LNCAP (cell line): Measurements from ENCODE around the gene CEP89.

Experiments
- TF ChIP-seq, protein P1 (sequence below): fragments of 450-650 bp; IDR thresholded peaks from 2 replicates; pipeline ENCODE4 v1.5.1; 2017; ENCODE audit warnings: mild to moderate bottlenecking

Gene CEP89

DNA sequence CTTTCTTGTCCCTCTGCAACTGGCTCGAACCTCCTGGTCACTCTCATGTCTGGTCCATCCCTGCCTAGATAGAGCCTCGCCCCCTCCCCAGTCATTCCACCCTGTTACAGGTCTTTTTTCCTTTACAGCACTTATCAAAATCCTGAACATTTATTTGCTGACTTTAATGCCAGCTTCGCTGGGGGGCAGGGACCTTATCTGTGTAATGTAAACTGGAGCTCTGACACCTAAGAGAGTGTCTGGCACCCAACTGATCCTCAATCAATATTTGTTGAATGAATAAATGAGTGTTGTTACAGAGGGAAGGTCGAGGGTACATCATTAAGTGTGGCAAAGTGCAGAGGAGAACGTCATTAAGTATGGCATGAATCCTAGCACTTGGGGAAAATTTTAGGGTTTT, 17.0 kb upstream of the CEP89 start:
- TF ChIP-seq, protein P1, sequence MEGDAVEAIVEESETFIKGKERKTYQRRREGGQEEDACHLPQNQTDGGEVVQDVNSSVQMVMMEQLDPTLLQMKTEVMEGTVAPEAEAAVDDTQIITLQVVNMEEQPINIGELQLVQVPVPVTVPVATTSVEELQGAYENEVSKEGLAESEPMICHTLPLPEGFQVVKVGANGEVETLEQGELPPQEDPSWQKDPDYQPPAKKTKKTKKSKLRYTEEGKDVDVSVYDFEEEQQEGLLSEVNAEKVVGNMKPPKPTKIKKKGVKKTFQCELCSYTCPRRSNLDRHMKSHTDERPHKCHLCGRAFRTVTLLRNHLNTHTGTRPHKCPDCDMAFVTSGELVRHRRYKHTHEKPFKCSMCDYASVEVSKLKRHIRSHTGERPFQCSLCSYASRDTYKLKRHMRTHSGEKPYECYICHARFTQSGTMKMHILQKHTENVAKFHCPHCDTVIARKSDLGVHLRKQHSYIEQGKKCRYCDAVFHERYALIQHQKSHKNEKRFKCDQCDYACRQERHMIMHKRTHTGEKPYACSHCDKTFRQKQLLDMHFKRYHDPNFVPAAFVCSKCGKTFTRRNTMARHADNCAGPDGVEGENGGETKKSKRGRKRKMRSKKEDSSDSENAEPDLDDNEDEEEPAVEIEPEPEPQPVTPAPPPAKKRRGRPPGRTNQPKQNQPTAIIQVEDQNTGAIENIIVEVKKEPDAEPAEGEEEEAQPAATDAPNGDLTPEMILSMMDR: no peak

DNA sequence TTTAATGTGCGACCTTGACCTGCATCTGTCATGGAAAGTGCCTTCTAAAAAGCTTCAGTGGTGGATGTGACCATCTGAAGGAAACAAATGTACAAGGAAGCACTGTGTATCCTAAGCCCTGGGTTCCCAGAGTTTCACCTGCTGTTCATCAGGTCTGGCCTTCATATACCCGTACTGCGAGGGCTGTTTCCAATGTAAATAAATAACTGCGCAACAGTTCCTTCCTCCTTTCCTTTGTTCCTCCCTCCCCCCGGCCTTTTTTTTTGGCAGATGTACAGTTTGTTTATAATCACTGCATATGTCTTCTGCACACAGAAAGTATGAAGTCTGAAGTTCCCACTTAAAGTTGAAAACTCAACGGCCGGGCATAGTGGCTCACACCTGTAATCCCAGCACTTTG, 5.5 kb upstream of the CEP89 start:
- TF ChIP-seq, protein P1: no peak

DNA sequence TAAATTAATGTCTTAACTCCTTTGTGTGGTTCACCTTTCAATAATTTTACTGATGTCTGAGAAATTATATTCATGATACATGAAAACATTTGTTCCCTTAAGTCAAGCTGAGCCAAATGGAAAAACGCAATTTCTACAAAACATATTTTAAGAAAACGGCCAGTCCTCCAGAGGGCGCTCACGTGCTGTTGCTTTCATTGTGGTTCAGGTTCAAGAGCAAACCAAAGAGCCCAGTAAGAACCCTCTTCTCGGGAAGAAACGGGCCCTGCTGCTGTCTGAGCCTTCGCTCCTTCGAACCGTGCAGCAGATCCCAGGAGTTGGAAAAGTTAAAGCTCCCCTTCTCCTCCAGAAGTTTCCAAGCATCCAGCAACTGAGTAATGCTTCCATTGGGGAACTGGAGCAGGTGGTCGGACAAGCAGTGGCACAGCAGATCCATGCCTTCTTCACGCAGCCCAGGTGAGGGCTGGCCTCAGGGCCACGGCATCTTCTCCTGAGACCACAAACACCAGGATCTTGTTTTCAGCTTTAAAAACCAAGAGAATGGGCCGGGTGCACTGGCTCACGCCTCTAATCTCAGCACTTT, 4.6 kb upstream of the CEP89 start:
- TF ChIP-seq, protein P1: peak; percentile 85

DNA sequence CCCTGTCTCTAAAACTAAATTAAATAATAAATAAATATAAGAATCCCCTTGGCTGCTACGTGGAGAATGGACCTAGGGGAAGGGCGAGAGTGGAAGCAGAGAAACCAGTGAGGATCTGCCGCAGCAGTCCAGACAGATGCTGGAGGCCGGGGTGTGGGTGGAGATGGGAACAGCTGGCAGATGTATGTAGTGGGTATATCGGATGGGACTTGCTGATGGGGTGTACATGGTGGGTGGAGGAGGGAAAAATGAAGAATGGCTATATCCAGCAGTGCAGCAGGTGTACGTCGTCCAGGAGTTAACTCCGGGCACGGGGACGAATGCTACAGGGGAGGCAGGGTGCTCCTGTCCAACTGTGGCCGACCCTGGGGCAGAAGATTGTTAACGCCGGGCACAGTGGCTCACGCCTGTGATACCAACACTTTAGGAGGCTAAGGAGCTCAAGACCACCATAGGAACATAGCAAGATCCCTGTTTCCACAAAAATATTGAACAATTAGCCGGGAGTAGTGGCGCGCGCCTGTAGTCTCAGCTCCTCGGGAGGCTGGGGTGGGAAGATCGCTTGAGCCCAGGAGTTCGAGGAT, 654 bp downstream of the CEP89 start:
- TF ChIP-seq, protein P1: no peak

DNA sequence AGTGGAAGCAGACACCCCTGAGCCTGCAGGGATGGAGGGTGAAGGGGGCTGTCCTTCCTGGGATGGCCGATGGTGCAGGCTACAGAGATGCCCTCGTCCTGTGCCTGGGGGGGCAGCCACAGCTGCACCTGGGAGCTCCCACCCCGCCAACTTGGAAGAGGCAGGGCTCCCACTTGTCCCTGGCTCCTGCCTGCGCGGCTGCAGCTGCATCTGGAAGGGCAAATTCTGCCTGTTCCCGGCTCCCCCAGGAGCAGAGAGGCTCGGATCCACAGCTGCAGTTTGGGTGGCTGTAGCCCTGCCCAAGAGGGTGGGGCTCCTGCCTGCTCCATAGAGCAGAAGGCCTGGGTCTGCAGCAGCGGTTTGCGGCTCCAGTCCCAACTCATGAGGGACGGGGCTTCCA, 2.2 kb downstream of the CEP89 start:
- TF ChIP-seq, protein P1: no peak

DNA sequence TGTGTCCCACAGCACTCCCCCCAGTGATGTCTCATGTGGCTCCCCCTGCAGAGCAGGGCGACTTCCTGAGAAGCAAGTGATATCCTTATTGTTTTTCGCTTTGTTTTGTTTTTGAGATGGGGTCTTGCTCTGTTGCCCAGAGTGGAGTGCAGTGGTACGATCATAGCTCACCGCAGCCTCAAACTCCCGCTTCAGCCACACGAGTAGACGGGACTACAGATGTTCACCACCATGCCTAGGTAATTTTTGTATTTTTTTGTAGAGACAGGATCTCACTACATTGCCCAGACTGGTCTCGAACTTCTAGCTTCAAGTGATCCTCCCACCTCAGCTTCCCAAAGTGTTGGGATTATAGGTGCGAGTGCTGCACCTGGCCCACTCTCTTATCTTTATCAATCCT, 5.0 kb downstream of the CEP89 start:
- TF ChIP-seq, protein P1: no peak

DNA sequence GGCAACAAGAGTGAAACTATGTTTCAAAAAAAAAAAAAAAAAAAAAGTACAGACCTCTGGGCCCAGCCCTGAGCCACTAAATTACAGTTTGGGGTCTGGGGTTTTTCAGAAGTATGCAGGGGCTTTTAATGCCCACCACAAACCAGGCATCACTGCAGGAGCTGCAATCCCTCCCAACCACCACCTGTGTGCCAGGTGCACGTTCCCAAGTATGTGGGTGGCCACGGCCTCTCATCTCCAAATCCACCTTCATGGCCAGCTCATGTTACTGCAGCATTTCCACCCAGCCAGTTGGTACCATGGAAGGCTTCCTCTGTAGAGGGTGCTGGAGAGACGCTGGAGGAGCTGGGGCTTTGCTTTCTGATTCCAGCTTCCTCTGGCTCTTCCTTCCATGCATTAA, 26.5 kb downstream of the CEP89 start:
- TF ChIP-seq, protein P1: no peak

DNA sequence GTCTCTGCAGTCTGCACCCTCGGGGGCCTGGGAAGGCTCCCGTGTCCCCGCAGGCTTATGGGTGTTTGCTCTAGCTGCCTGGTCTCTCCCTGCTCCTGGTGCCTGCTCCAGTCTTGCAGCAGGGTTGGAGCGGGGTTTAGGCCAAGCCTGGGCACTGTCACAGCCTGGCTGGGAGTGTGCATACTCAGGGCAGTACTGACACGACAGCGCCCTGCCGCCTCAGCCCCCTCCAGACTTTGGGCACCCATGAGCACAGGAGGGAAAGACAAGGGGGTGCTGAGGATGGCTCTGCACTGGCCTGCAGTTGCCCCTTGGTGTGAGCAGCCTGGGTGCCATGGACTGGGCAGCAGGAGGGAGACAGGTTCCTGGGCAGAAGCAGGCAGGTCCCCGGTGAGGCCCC, 35.7 kb downstream of the CEP89 start:
- TF ChIP-seq, protein P1: no peak
